Measurements from ENCODE around the gene ALG14. TPM values are rescaled to one million over a fixed set of nuclear protein-coding genes. Genes with fewer than 3 reads are reported as not detected.

Gene ALG14
- total RNA-seq, 1 experiment from 2014 or later, result 5.7 TPM

DNA sequence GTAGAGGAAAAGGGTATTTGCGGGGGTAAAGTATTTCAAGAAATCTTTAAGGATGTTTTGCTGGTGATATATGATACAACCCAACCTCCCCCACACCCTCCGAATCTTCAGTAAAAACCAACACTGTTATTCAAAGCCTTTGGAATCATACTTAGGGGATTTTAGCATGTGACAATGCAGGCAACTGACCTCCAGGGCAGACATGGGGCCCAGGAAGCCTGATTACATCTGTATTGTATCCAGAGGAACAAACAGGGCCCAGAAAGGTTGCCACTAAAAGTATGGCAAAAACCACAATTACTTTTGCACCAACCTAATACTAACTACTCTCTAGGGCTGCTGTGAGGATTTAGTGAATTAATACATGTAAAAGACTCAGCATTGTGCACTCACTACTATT lies 102.0 kb downstream of the ALG14 start (continued):
- TF ChIP-seq ELF1 (IDR thresholded peaks at IDR 0.05; ENCODE audit: borderline replicate concordance, low read depth) (no peak), EZH2phosphoT487 (IDR thresholded peaks at IDR 0.05; ENCODE audit: borderline replicate concordance) (no peak), POLR2AphosphoS5 (IDR thresholded peaks at IDR 0.05; ENCODE audit: low read depth, low read length) (no peak), ZNF274 (IDR thresholded peaks at IDR 0.05; ENCODE audit: low read depth, low read length) (no peak)

DNA sequence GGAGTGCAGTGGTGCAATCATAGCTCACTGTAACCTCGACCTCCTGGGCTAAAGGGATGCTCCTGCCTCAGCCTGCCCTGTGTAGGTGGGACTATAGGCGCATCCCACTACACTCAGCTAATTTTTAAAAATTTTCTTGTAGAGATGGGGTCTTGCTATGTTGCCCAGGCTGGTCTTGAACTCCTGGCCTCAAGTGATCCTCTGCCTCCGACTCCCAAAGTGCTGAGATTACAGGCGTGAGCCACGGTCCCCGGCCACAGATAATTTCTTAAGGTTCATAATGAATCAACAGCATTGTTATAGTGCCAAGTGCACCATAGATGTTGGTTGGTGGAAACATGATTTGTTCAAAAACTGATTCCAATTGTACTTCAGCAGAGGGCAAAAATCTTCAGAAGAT lies 103.6 kb downstream of the ALG14 start:
- Histone ChIP-seq H3K27ac (ENCODE audit: low read depth, low read length) (no peak overlapping the region), H3K9ac (ENCODE audit: low read length) (no peak overlapping the region), H3K36me3 (ENCODE audit: control insufficient read depth in 1 of 2, insufficient read depth in 2 of 2, low read length in 2 of 2) (no peaks in the 10 kb centered on the region), H3K27me3 (ENCODE audit: insufficient read depth, low read length) (no peaks in the 10 kb centered on the region), H4K20me1 (ENCODE audit: insufficient read depth) (no peaks in the 10 kb centered on the region), H3K4me3 (replicated peaks in 1 of 2; ENCODE audit: low read depth in 1 of 2, low read length in 2 of 2) (no peak overlapping the region), H3K9me3 (ENCODE audit: control insufficient read depth in 1 of 2, insufficient read depth in 1 of 2, low read depth in 1 of 2, low read length in 2 of 2) (no peaks in the 10 kb centered on the region), H3K4me1 (ENCODE audit: control insufficient read depth in 1 of 2, insufficient read depth in 2 of 2, low read length in 2 of 2) (peaks cover 0 to 12% of the 10 kb centered on the region in 2 experiments; a peak in 1 of 4 replicates), H2AFZ (ENCODE audit: low read depth, low read length, poor library complexity, severe bottlenecking) (no peak overlapping the region), H3K79me2 (ENCODE audit: insufficient read depth, low read length) (no peaks in the 10 kb centered on the region), H3K4me2 (ENCODE audit: low read length) (no peak overlapping the region), H3K9me2 (ENCODE audit: insufficient read depth) (no peaks in the 10 kb centered on the region)
- intact Hi-C loops (cut with micrococcal nuclease), result no loop called here
- no peak for DNase-seq (ENCODE audit: low read depth, low spot score)
- TF ChIP-seq SP1 (IDR thresholded peaks at IDR 0.05; ENCODE audit: low read depth), result no peak
- no peak for TF ChIP-seq EZH2 (IDR thresholded peaks at IDR 0.05)
- TF ChIP-seq JUND (IDR thresholded peaks at IDR 0.05), result no peak
- no peak for TF ChIP-seq SIN3A (IDR thresholded peaks at IDR 0.05; ENCODE audit: low read depth)
- TF ChIP-seq TCF7L2 (IDR thresholded peaks at IDR 0.05; ENCODE audit: borderline replicate concordance, extremely low read depth, insufficient read depth, insufficient read length), result no peak
- no peak for TF ChIP-seq ELF1 (IDR thresholded peaks at IDR 0.05; ENCODE audit: borderline replicate concordance, low read depth)
- TF ChIP-seq RAD21 (IDR thresholded peaks at IDR 0.05; ENCODE audit: low read depth), result no peak
- no peak for TF ChIP-seq YY1 (IDR thresholded peaks at IDR 0.05; ENCODE audit: extremely low read depth, insufficient replicate concordance, low read depth, low read length)
- TF ChIP-seq CEBPB (IDR thresholded peaks at IDR 0.05; ENCODE audit: low read depth), result no peak
- TF ChIP-seq FOSL1 (IDR thresholded peaks at IDR 0.05; ENCODE audit: low read depth), result no peak
- TF ChIP-seq EGR1 (IDR thresholded peaks at IDR 0.05; ENCODE audit: low read depth), result no peak
- CTCF ChIA-PET, result no interaction called here
- POLR2A ChIA-PET, result no interaction called here
- no TSS peak for BruUV-seq (replicated peaks)
- RAD21 ChIA-PET (ENCODE audit: low non-redundant PET in 1 of 2, low total read pairs in 2 of 2, uncharacterized antibody in 2 of 2, unreplicated experiment in 2 of 2), result no interaction called here
- ATAC-seq, result no peak

Data from HCT116 (cell line).